HG03097 (cell line): ENCODE measurements around the gene CSRNP3.

ENCODE experiments used
- ATAC-seq: cut with Tn5 transposase; IDR thresholded peaks from one replicate; pipeline ENCODE4 v1.9.1; 2021; ENCODE audit not compliant: unreplicated experiment, low FRiP score

Gene CSRNP3

GRCh38 chr2:165667375-165667774 is 197.9 kb downstream of the CSRNP3 start:
- no peak for ATAC-seq

- ATAC-seq, result no peak
Observed at GRCh38 chr2:165674780-165675179, 205.3 kb downstream of the CSRNP3 start.

GRCh38 chr2:165675551-165675968 is 206.1 kb downstream of the CSRNP3 start:
- ATAC-seq, result no peak

GRCh38 chr2:165678882-165679281 is 209.4 kb downstream of the CSRNP3 start:
- ATAC-seq, result no peak

- no peak for ATAC-seq
Observed at GRCh38 chr2:165679621-165680020, 210.1 kb downstream of the CSRNP3 start.

- no peak for ATAC-seq
Observed at GRCh38 chr2:165681841-165682240, 212.3 kb downstream of the CSRNP3 start.

- ATAC-seq, result no peak
Observed at GRCh38 chr2:165682546-165682945, 213.0 kb downstream of the CSRNP3 start.

GRCh38 chr2:165686800-165687199 is 217.3 kb downstream of the CSRNP3 start:
- ATAC-seq, result no peak

GRCh38 chr2:165687426-165688002 is 218.0 kb downstream of the CSRNP3 start:
- ATAC-seq, result no peak

- ATAC-seq, result no peak
Observed at GRCh38 chr2:165691615-165692014, 222.1 kb downstream of the CSRNP3 start.

GRCh38 chr2:165692906-165693305 is 223.4 kb downstream of the CSRNP3 start:
- no peak for ATAC-seq

- no peak for ATAC-seq
Observed at GRCh38 chr2:165693838-165694237, 224.3 kb downstream of the CSRNP3 start.

GRCh38 chr2:165697748-165698443 is 228.4 kb downstream of the CSRNP3 start:
- no peak for ATAC-seq

GRCh38 chr2:165698444-165698884 is 229.0 kb downstream of the CSRNP3 start:
- peak; percentile 77 for ATAC-seq

GRCh38 chr2:165699946-165700345 is 230.4 kb downstream of the CSRNP3 start:
- no peak for ATAC-seq

GRCh38 chr2:165700531-165700930 is 231.0 kb downstream of the CSRNP3 start:
- ATAC-seq, result no peak

- no peak for ATAC-seq
Observed at GRCh38 chr2:165701147-165701546, 231.6 kb downstream of the CSRNP3 start.

GRCh38 chr2:165706960-165707487 is 237.5 kb downstream of the CSRNP3 start:
- no peak for ATAC-seq

- no peak for ATAC-seq
Observed at GRCh38 chr2:165716091-165716490, 246.6 kb downstream of the CSRNP3 start.

GRCh38 chr2:165718610-165719210 is 249.2 kb downstream of the CSRNP3 start:
- ATAC-seq, result no peak

GRCh38 chr2:165720511-165720910 is 251.0 kb downstream of the CSRNP3 start:
- ATAC-seq, result no peak

GRCh38 chr2:165725421-165725820 is 255.9 kb downstream of the CSRNP3 start:
- no peak for ATAC-seq
